ENCODE results near the gene SLC4A7.
"Not testable (repeated sequence)": the region's sequence is repeated elsewhere in the genome, so short reads cannot be mapped to it uniquely, and the experiment has no call there.

The SLC4A7 gene

GRCh38 chr3:27426926-27427325 is 57.3 kb downstream of the SLC4A7 start:
- DNase-seq, result no peak

- DNase-seq, result no peak
Observed at GRCh38 chr3:27425896-27426565, 58.2 kb downstream of the SLC4A7 start.

- DNase-seq, result not testable (repeated sequence)
Observed at GRCh38 chr3:27424812-27425521, 59.2 kb downstream of the SLC4A7 start.

DNA sequence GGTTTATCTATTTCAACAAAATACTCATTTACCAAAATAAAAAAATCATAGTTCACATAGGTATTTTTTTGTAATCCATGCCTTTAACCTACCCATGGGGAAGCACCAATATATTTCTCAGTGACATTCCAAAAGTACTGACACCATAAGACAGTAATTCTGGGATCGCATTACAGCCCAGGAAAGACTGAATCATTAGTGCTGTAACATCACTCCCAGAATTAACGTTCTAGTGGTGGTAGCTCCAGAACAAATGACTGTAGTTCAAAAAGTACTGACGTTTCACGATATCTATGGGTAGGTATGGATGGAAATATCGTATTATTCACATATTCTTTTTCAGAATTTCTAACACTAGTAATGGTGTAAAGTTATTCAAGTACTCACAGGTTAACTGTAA is 60.7 kb downstream of the SLC4A7 start:
- DNase-seq, result no peak

GRCh38 chr3:27422617-27423016 is 61.6 kb downstream of the SLC4A7 start:
- DNase-seq, result no peak

DNA sequence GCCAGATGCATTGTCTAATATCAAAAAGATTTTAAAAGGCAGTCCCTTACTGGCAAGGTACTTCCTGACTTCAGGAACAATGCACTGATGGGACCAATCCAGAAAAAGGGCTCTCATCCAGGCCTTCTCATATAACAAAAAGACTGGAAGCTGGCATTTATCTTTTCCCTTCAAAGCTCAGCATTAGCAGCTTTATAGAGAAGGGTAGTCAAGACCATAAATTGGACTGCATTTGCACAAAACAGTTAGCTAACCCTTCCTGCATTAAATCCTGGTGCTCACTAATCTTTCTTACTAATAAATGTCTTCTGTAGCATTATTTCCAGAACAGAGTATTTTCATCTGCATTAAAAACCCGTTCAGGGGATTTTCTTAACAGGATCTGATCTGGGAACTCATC is 69.0 kb downstream of the SLC4A7 start:
- no peak for DNase-seq

- no peak for DNase-seq
Observed at GRCh38 chr3:27392950-27393679, 91.1 kb downstream of the SLC4A7 start.

GRCh38 chr3:27392414-27392813 is 91.8 kb downstream of the SLC4A7 start:
- not testable (repeated sequence) for DNase-seq

DNA sequence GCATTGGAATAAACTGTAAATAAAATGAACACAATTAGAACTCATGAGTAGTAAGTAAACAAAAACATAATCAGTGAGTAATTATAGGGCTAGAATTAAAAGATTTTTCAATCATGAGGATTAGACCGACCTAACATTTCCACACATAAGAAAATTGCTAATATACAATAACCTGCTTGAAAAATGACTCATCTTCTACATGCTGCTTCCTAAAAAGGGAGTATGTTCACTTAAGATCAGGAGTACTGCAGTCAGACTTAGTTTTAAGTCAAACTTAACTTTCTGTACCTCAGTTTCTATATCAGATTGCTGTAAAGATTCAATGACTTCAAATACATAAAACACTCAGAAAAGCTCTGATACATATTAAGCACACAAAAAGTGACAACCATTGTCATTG is 92.4 kb downstream of the SLC4A7 start:
- DNase-seq, result no peak

- DNase-seq, result no peak
Observed at GRCh38 chr3:27387625-27388024, 96.6 kb downstream of the SLC4A7 start.

- DNase-seq, result no peak
Observed at GRCh38 chr3:27385504-27385903, 98.7 kb downstream of the SLC4A7 start.

DNA sequence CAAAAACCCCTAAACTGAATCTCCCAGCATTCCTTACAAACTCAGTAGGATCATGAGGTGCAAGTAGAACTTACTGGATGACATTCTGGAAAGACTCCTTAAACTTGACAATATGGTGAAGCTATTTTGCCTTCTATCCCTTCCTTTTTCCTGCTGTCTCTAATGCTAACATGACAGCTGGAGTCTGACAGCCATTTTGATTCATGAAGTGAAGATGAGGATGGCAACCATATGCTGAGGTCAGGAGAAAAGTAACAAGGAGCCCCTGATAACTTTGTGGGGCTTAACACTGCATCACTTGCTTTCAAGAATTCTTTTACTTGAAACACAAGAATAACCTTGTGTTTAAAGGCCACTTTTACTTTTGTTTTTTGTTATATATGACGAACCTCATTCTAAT is 100.0 kb downstream of the SLC4A7 start:
- DNase-seq, result no peak

DNA sequence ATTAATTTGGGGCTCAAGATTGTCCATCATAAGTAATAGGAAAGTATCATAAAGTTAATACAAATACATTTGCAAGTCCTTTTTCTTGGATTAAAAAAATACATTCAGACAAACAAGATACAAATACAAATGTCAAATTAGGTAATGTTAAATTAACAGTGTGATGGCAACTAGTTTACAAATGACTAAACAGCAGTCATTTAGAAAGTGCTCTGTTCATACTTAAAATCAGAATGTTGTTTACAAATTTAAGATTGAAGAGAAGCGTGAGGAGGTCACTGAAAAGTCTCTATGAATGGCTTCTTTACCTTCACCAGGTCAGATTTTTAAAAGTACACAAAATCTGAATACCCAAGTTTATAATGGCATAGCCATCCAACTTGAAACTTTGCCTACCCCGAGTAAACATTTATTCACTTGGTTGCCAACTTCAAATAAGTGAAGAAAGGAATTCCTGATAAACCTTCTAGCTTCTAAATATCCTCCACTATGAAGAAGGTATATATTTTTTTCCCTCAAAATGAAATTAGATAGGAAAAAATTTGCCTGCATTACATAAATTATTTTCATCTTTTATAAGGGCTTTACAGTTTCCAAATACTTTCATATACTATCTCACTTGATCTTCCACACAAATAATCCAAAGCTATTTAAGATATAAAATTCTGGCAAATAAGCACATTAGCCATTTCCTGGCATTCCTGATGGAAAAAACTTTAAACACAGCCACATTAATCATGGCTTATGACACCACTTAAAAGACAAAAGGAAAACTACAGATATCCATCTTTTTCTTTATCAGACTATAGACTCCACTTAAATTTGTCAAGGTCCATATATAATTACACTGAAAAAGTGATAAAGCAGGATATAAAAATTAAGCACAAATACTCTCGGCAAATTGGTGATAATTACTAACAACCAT is 103.5 kb downstream of the SLC4A7 start:
- DNase-seq, result no peak

DNA sequence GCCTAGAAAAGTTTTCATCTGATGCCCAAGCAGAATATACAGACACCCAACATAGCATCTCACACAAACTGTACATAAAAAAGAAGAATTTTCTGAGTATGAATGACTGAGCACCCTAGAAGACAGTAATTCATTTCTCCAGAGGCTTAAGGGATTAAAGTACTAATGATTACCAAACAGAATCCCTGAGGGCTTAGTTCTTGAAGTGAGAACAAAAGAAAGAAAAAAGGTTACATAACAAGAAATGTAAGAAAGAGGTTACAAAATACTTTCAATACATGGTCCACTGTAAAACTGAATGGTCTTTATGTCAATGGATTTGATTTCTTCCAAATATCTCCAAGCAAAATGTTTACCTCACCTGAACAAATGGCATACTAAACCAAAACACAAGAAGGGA is 105.9 kb downstream of the SLC4A7 start:
- no peak for DNase-seq

DNA sequence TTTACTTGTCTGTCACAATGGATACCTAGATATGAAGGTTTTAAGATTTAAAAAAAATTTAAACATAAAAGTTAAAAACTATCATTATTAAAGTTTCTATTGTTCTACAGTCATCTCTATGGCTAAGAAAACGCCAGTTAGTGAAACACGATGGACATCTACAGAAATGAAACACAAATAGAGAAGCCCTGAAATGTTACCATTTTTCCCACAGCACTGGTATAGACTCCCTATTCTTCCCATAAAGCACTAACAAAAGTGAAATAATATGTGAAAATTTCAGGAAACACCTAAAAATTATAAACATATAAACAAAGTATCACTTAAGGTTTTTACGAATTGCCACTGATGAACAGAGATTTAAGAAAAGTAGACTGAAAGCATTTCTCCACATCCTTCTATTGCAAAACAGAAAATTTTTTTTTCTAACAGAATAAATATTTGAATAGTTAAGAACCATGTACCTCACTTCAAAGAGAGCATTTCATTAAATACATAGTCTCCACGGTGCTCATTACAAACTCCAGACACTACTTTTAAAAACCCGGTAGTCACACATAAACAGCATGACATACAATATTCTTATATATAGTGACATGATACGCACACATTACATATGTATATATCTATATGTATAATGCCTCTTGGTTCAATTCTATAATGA is 107.9 kb downstream of the SLC4A7 start:
- DNase-seq, result no peak

DNA sequence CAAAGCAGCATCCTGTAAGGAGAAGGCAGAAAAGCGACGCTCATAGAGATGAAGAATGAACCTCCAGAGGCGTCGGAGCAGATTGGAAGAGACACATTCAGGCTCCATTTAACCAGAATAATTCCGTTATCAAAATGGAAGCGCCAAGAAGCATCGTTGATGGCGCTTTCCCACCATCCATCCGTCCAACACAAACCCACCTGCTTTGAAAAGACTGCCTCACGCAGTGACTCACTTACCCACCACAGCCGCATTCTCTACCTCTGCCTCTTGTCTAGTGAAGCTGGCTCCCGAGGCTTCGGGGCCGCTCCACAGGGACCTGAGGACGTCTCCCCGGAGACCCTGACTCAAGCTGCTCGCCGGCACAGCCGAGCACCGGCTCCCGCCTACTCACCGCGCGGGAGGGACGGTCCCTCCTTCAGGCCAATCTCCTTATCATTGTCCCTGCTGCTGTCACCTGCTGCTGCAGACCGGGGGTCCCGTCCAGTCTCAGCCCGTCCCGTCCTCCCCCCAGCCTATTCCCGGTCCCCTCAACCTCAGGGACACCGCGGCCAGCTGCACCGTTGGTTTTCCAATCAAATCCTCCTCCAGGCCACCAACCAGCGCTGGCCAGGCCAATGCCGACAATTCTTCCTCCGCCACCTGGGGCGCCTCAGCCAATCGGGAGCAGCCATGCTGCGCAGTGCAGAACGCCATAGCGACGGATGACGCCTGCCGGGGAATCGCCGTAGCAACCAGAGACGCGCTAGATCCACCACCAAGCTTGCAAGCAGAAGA is 115.2 kb downstream of the SLC4A7 start, which contains the start of gene NEK10:
NEK10 (minus strand) TSS at position 553 of the 777 bp plus-strand sequence. CDS start 16,501 bp downstream, outside the sequence.
- DNase-seq, result peak; percentile 92

DNA sequence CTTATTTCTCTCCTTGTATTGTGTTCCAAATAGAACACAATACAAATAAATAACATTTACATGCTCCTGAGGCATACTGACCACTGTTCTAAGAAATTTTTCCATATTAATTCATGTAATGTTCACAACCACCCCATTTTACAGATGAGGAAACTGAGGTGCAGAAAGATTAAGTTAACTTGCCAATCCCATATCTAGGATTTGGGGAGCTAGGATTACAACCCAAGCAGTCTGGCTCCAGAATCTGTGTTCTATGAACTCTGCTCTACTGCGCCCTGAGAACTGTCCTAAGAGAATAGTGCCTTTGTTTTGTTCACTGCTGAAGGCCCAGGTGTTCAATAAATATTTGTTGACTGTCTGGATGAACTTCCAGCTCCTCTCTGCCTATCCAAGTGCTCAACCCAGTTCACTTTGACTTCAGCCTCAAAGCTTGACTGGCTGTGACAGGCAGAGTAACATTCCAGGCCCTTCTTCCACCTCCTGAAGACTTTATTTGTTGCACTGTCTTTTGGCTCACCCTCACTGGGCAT is 118.1 kb downstream of the SLC4A7 start:
- no peak for DNase-seq

DNA sequence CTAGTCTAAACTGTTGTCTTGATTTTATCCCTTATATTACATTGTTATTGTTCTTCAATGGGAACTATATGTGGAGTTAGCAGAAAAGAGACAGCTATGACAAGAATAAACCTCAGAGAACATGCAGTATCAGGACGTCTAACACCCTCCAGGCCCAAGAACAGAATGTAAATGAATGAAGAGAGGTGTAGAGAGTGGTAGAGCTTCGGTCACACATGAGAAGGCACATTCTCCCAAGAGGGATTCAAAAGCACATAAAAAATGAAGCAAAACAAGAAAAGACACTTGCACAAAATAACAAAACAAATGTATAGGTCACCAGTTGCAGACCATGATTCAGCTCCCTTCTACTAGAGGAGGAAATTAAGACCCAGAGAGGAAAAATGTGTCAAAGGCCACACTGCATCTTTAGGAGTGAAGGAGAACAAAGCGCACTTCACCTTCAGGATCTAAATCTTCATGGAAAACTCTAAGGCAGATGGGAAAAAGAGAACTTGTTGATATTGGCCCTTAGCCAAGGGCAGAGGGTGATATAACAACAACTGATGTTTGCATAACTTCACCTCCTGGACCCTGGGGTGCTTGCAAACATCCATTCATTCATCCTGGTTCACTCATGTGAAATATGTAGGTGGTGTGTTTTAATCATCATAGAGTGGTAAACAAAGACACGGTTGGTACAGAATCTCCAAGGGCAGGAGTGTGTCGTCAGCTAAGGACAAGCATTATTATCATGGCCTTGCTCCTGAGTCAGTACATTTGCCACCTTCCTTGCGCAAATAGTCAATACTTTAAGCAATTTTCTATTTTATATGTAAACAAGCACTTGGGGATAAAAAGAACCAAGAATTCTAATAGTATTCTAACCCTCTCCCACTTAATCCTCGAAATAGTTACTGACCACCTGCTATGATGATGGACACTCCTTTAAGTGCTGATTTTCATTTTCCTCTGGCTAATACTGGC is 123.8 kb downstream of the SLC4A7 start:
- no peak for DNase-seq

DNA sequence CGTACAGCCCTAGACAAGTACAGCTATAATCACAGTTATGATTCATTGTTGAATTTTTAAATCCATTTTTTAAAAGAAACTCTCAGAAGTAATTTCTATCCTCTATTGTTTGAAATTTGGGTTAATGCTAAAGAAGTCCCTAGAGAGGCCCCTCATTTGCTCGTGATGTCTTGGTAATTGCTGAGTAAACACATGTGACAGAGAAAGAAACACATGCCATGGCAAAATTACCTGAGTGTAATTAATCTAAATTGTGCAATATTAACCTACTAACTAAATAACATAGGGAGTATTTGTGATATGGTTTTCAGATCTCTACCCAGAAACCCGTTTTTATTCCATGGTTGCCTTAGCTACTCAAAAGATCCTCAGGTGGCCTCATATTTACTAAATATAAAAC is 125.8 kb downstream of the SLC4A7 start:
- no peak for DNase-seq

Measured in CD4-positive, alpha-beta T cell treated with Interleukin-6 for 4 hours (primary cell).